H1 (cell line): ENCODE data around the gene ACTBL2. TPM values are rescaled to one million over a fixed set of nuclear protein-coding genes. Genes with fewer than 3 reads are reported as not detected.

Experiments
- CTCF ChIA-PET: fragments of 300-600 bp; sonication (Branson Sonifier 250); formaldehyde crosslinking; loops from one replicate; lab custom pipeline; 2021; ENCODE audit not compliant: partially characterized antibody; lab: Charles Lee
- POLR2A ChIA-PET: fragments of 300-600 bp; sonication (Branson Sonifier 250); formaldehyde crosslinking; loops from one replicate; lab custom pipeline; 2021; ENCODE audit warnings: inconsistent platforms; ENCODE audit not compliant: partially characterized antibody; lab: Charles Lee
- DNase-seq, 2 experiments: peaks; one replicate each; pipeline versions ENCODE4 v3.0.0 to v3.0.0-alpha.2; 2010 to 2022; ENCODE audit warnings: low spot score in 2 of 2, low read depth in 1 of 2, mixed read lengths in 1 of 2
- FAIRE-seq: peaks from 2 replicates; lab custom pipeline; 2011; peaks lifted over from hg19 to GRCh38; lab: Jason Lieb, UNC
- H2AFZ ChIP-seq: 2 replicates; pipeline ENCODE4 v1.8.1; 2012; ENCODE audit warnings: low read length, inconsistent platforms
- H2AK5ac ChIP-seq: 2 replicates; pipeline ENCODE4 v1.6.1; 2013; ENCODE audit warnings: low read depth, low read length
- H2BK120ac ChIP-seq: replicated peaks from 2 replicates; pipeline ENCODE3; 2013; ENCODE audit warnings: low read depth, low read length, inconsistent platforms
- H2BK12ac ChIP-seq: 2 replicates; pipeline ENCODE4 v1.6.1; 2013; ENCODE audit warnings: low read depth, low read length
- H2BK15ac ChIP-seq: 2 replicates; pipeline ENCODE4 v1.6.1; 2013; ENCODE audit warnings: low read length
- H2BK20ac ChIP-seq: 2 replicates; pipeline ENCODE4 v1.6.1; 2013; ENCODE audit warnings: low read length
- H2BK5ac ChIP-seq: 2 replicates; pipeline ENCODE4 v1.6.1; 2013; ENCODE audit warnings: low read depth, low read length
- H3K14ac ChIP-seq: 2 replicates; pipeline ENCODE4 v1.6.1; 2013; ENCODE audit warnings: inconsistent platforms; ENCODE audit not compliant: insufficient read length
- H3K18ac ChIP-seq: 2 replicates; pipeline ENCODE4 v1.6.1; 2013; ENCODE audit warnings: low read length; ENCODE audit errors: extremely low read depth
- H3K23ac ChIP-seq: 2 replicates; pipeline ENCODE4 v1.6.1; 2013; ENCODE audit warnings: inconsistent platforms; ENCODE audit not compliant: insufficient read length
- H3K23me2 ChIP-seq: 2 replicates; pipeline ENCODE4 v1.6.1; 2013; ENCODE audit warnings: low read depth, low read length
- H3K27ac ChIP-seq: 2 replicates; pipeline ENCODE4 v1.6.1; 2011; ENCODE audit warnings: low read depth, low read length, inconsistent platforms
- H3K27me3 ChIP-seq, 4 experiments: replicated peaks in 1 of 4; 1 replicate in 1 of 4; 2 replicates in 3 of 4; pipeline versions ENCODE4 v1.6.1 to v1.8.1; 2011 to 2013; ENCODE audit warnings: low read length in 3 of 4, mild to moderate bottlenecking in 3 of 4, inconsistent platforms in 2 of 4, mixed read lengths in 2 of 4, moderate library complexity in 1 of 4; ENCODE audit not compliant: control insufficient read depth in 3 of 4, insufficient read depth in 3 of 4; ENCODE audit errors: extremely low read depth in 1 of 4
- H3K36me3 ChIP-seq, 4 experiments: 2 replicates each; pipeline versions ENCODE4 v1.6.1 to v1.8.1; 2011 to 2013; ENCODE audit warnings: mild to moderate bottlenecking in 4 of 4, low read length in 3 of 4, moderate library complexity in 2 of 4, control low read depth in 1 of 4, inconsistent platforms in 1 of 4; ENCODE audit not compliant: insufficient read depth in 4 of 4, control insufficient read depth in 2 of 4
- H3K4ac ChIP-seq: replicated peaks from 2 replicates; pipeline ENCODE3; 2013; ENCODE audit warnings: low read length, low read depth, mixed read lengths, inconsistent platforms; ENCODE audit not compliant: insufficient read length
- H3K4me1 ChIP-seq, 4 experiments: replicated peaks in 1 of 4; 1 replicate in 1 of 4; 2 replicates in 3 of 4; pipeline versions ENCODE4 v1.6.1 to v1.8.1; 2011 to 2013; ENCODE audit warnings: low read length in 3 of 4, inconsistent platforms in 2 of 4, mixed read lengths in 1 of 4; ENCODE audit not compliant: insufficient read depth in 4 of 4, control insufficient read depth in 3 of 4
- H3K4me2 ChIP-seq, 2 experiments: 2 replicates each; pipeline versions ENCODE4 v1.6.1 to v1.8.1; 2011 to 2013; ENCODE audit warnings: low read depth in 2 of 2, low read length in 2 of 2, control low read depth in 1 of 2, inconsistent platforms in 1 of 2, mild to moderate bottlenecking in 1 of 2; ENCODE audit not compliant: insufficient read depth in 1 of 2
- H3K4me3 ChIP-seq, 4 experiments: fragments of 200-600, 300-600 bp in 1 of 4; sonication (generic), shearing (Covaris generic), sonication (Bioruptor Twin) in 1 of 4; 2 replicates each; pipeline versions ENCODE4 v1.5.1 to v1.8.1; 2011 to 2016; ENCODE audit warnings: low read length in 4 of 4, low read depth in 3 of 4, control low read depth in 2 of 4, inconsistent platforms in 2 of 4, mild to moderate bottlenecking in 2 of 4, mixed read lengths in 1 of 4, moderate library complexity in 1 of 4; ENCODE audit not compliant: insufficient read depth in 2 of 4; ENCODE audit errors: extremely low read depth in 1 of 4
- H3K56ac ChIP-seq: replicated peaks from 2 replicates; pipeline ENCODE3; 2013; ENCODE audit warnings: low read depth, mild to moderate bottlenecking, mixed read lengths, low read length, inconsistent platforms; ENCODE audit not compliant: insufficient read length
- H3K79me1 ChIP-seq: 2 replicates; pipeline ENCODE4 v1.6.1; 2013; ENCODE audit warnings: low read depth, low read length, control low read depth
- H3K79me2 ChIP-seq, 2 experiments: 2 replicates each; pipeline versions ENCODE4 v1.6.1 to v1.8.1; 2012 to 2013; ENCODE audit warnings: low read length in 2 of 2, mild to moderate bottlenecking in 2 of 2, inconsistent platforms in 1 of 2; ENCODE audit not compliant: insufficient read depth in 2 of 2, control insufficient read depth in 1 of 2
- H3K9ac ChIP-seq, 4 experiments: replicated peaks in 1 of 4; 1 replicate in 1 of 4; 2 replicates in 3 of 4; pipeline versions ENCODE4 v1.6.1 to v1.8.1; 2011 to 2013; ENCODE audit warnings: low read depth in 3 of 4, low read length in 3 of 4, control low read depth in 2 of 4, mild to moderate bottlenecking in 2 of 4, moderate library complexity in 2 of 4, inconsistent platforms in 1 of 4; ENCODE audit errors: extremely low read depth in 1 of 4
- H3K9me3 ChIP-seq, 2 experiments: 2 replicates each; pipeline versions ENCODE4 v1.6.1 to v1.8.1; 2012 to 2013; ENCODE audit warnings: mild to moderate bottlenecking in 2 of 2, moderate library complexity in 2 of 2, control low read depth in 1 of 2, inconsistent platforms in 1 of 2, low read depth in 1 of 2, low read length in 1 of 2, mixed read lengths in 1 of 2; ENCODE audit not compliant: insufficient read depth in 2 of 2
- H4K20me1 ChIP-seq, 2 experiments: replicated peaks in 1 of 2; 2 replicates each; pipeline versions ENCODE3 to v1.8.1; 2011 to 2013; ENCODE audit warnings: inconsistent platforms in 2 of 2, low read length in 2 of 2, mild to moderate bottlenecking in 1 of 2; ENCODE audit not compliant: insufficient read depth in 2 of 2, control insufficient read depth in 1 of 2
- H4K5ac ChIP-seq: 2 replicates; pipeline ENCODE4 v1.6.1; 2013; ENCODE audit warnings: low read length, low read depth, mixed read lengths, inconsistent platforms; ENCODE audit not compliant: insufficient read length
- H4K8ac ChIP-seq: 2 replicates; pipeline ENCODE4 v1.8.0; 2013; ENCODE audit warnings: mild to moderate bottlenecking, moderate library complexity, low read length, inconsistent platforms; ENCODE audit not compliant: insufficient read depth; ENCODE audit errors: extremely low read depth
- H4K91ac ChIP-seq: replicated peaks from 2 replicates; pipeline ENCODE3; 2013; ENCODE audit warnings: low read length, mixed read lengths, inconsistent platforms; ENCODE audit not compliant: insufficient read length
- BCL11A ChIP-seq, 2 experiments: IDR thresholded peaks; one replicate each; pipeline ENCODE4 v1.6.1; 2011; ENCODE audit warnings: low read depth in 2 of 2, low read length in 2 of 2, mild to moderate bottlenecking in 2 of 2
- CREB1 ChIP-seq: IDR thresholded peaks from 2 replicates; pipeline ENCODE4 v1.6.1; 2012; ENCODE audit warnings: inconsistent platforms
- KDM1A ChIP-seq: fragments of 200-600, 300-600 bp; sonication (generic); IDR thresholded peaks from 2 replicates; pipeline ENCODE4 v1.7.1; 2016; ENCODE audit warnings: mild to moderate bottlenecking, low read length, borderline replicate concordance
- POLR2A ChIP-seq, 2 experiments: IDR thresholded peaks; 1 replicate in 1 of 2; 2 replicates in 1 of 2; pipeline ENCODE4 v1.6.1; 2011; ENCODE audit warnings: low read depth in 2 of 2, low read length in 2 of 2, mild to moderate bottlenecking in 2 of 2; ENCODE audit errors: control extremely low read depth in 1 of 2
- POLR2AphosphoS5 ChIP-seq: IDR thresholded peaks from 2 replicates; pipeline ENCODE4 v1.6.1; 2011; ENCODE audit warnings: low read depth, low read length
- RFX5 ChIP-seq: IDR thresholded peaks from 2 replicates; pipeline ENCODE4 v1.6.1; 2011; ENCODE audit warnings: low read depth, low read length, improper control_type of control experiment, borderline replicate concordance
- RNF2 ChIP-seq: fragments of 200-900, 300-1000 bp; sonication (generic); IDR thresholded peaks from 2 replicates; pipeline ENCODE4 v1.7.1; 2016; ENCODE audit warnings: borderline replicate concordance, low read depth, mild to moderate bottlenecking, antibody characterized with exemption, low read length; ENCODE audit not compliant: poor library complexity, severe bottlenecking; ENCODE audit errors: missing control alignments
- SP2 ChIP-seq: IDR thresholded peaks from 2 replicates; pipeline ENCODE4 v1.6.1; 2012; ENCODE audit warnings: mild to moderate bottlenecking, low read length, inconsistent platforms
- WGBS, 2 experiments: shearing (Covaris generic) in 1 of 2; methylation state at CpG; one replicate each; pipeline versions ENCODE4 v1.1.6 to v1.1.7; 2013 to 2015; ENCODE audit warnings: low lambda C conversion rate in 2 of 2, mixed read lengths in 2 of 2, inconsistent platforms in 1 of 2, low coverage in 1 of 2, missing lambda C conversion rate in 1 of 2; ENCODE audit not compliant: insufficient replicate concordance in 2 of 2, insufficient coverage in 1 of 2, insufficient read length in 1 of 2; ENCODE audit errors: extremely low coverage in 1 of 2, missing lambda C conversion rate in 1 of 2; 5-methylcytosine and 5-hydroxymethylcytosine counted together
- polyA plus RNA-seq, 7 experiments: library from polyadenylated mRNA; depleted of rRNA in 3 of 7; stranded (reverse) in 5 of 7; unstranded in 2 of 7; fragments of >200 nt in 5 of 7; fragments of 200-250 nt in 2 of 7; gene quantifications; 1 replicate in 5 of 7; 2 replicates in 1 of 7; 4 replicates in 1 of 7; pipeline versions ENCODE4 v1.2.1 to v1.2.3, GENCODE V29; 2011 to 2013; ENCODE audit warnings: missing spikeins in 2 of 7, mixed read lengths in 2 of 7
- total RNA-seq: library from RNA; stranded (reverse); fragmentation: NEBNext Ultra II Directional; extraction: Animal tissue kit (Norgen Biotek cat#: 25700); gene quantifications from 2 replicates; pipeline ENCODE4 v1.2.1, GENCODE V29; 2021
- TF ChIP-seq, protein P1 (sequence below): IDR thresholded peaks from 2 replicates; pipeline ENCODE4 v1.6.1; 2011; ENCODE audit warnings: low read depth, mild to moderate bottlenecking, low read length; ENCODE audit not compliant: insufficient read depth
- TF ChIP-seq, protein P2 (sequence below): IDR thresholded peaks from 2 replicates; pipeline ENCODE4 v1.6.1; 2012; ENCODE audit warnings: inconsistent platforms

ACTBL2 gene
- total and polyA plus RNA-seq, 2 of the 8 experiments (the other 6 are each of a cell fraction or from before 2014, with no cell fraction given) = not detected

DNA sequence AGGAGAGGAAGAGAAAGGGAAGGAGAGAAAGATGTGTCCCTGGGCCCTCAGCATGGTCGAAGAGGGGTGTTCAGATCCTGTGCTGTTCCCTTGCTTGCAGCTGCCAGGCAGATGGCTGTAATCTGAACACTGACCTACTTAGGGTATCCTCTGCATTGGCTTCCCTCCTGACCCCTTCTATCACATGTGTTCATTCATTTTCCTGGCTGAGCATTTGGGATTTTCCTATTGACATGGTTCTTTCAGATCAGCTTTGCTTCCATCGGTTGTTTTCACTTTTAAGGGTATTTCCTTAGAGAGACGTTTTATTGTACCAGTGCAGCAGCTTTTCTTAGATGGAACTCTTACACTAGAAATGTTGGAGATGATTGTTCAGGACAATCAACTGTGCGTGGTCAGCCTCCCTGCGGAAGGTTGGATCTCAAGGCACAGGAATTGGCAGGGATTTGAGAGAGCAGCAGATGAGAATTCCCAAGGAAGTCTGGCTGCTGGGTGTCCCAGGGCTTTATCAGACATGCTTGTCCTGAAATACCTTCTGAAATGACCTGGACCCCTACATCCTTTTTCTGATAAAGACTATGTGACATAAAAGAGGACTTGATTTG, 26.0 kb downstream of the ACTBL2 start:
- H3K79me2 ChIP-seq = no peaks in the 10 kb centered on the region
- no peaks in the 10 kb centered on the region for H3K36me3 ChIP-seq
- no peak overlapping the region for H3K56ac ChIP-seq
- H2BK12ac ChIP-seq = no peak overlapping the region
- H2BK15ac ChIP-seq = no peak overlapping the region
- H3K23ac ChIP-seq = no peak overlapping the region
- no peak overlapping the region for H3K4me3 ChIP-seq
- no peaks in the 10 kb centered on the region for H3K79me1 ChIP-seq
- H3K14ac ChIP-seq = no peak overlapping the region
- no peak overlapping the region for H4K8ac ChIP-seq
- H2BK5ac ChIP-seq = no peak overlapping the region
- WGBS, 2 experiments = 92% methylated on average over 5 of the region's 5 CpGs; no CpG with 5 or more reads in 1 of the 2 experiments
- H4K91ac ChIP-seq = no peak overlapping the region
- no peak for DNase-seq
- H3K27ac ChIP-seq = no peak overlapping the region
- H2AK5ac ChIP-seq = no peak overlapping the region
- H4K20me1 ChIP-seq = no peaks in the 10 kb centered on the region
- ChIA-PET CTCF (interaction anchor here (0.6 to 2.0 kb wide), 7 partner anchors 13 to 157 kb away, joined by 3 to 5 read pairs (median 4); no protein-coding TSS in a partner anchor), POLR2A (no interaction called here)
- no peak for FAIRE-seq
- no peak overlapping the region for H3K9ac ChIP-seq
- H2BK120ac ChIP-seq = no peak overlapping the region
- H3K23me2 ChIP-seq = no peaks in the 10 kb centered on the region
- H3K4me1 ChIP-seq = no peaks in the 10 kb centered on the region
- H2BK20ac ChIP-seq = no peak overlapping the region
- no peak overlapping the region for H4K5ac ChIP-seq
- no peak overlapping the region for H2AFZ ChIP-seq
- no peak for TF ChIP-seq POLR2AphosphoS5
- no peak for TF ChIP-seq RFX5
- TF ChIP-seq RNF2 = no peak
- no peak for TF ChIP-seq POLR2A (IDR thresholded peaks at IDR 0.05; ENCODE audit: control extremely low read depth in 1 of 2, low read depth in 2 of 2, low read length in 2 of 2)
- no peak for TF ChIP-seq SP2
- no peak for TF ChIP-seq KDM1A
- no peak for TF ChIP-seq BCL11A (IDR thresholded peaks at IDR 0.05; ENCODE audit: low read depth in 2 of 2, low read length in 2 of 2)
- TF ChIP-seq, protein P1, sequence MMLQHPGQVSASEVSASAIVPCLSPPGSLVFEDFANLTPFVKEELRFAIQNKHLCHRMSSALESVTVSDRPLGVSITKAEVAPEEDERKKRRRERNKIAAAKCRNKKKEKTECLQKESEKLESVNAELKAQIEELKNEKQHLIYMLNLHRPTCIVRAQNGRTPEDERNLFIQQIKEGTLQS = no peak
- TF ChIP-seq CREB1 = no peak
- TF ChIP-seq, protein P2, sequence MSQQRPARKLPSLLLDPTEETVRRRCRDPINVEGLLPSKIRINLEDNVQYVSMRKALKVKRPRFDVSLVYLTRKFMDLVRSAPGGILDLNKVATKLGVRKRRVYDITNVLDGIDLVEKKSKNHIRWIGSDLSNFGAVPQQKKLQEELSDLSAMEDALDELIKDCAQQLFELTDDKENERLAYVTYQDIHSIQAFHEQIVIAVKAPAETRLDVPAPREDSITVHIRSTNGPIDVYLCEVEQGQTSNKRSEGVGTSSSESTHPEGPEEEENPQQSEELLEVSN = no peak
- no peak overlapping the region; the same call in 1 of the 2 replicates for H3K18ac ChIP-seq
- H3K27me3 ChIP-seq = no peaks in the 10 kb centered on the region
- H3K9me3 ChIP-seq = no peaks in the 10 kb centered on the region
- H3K4ac ChIP-seq = no peak overlapping the region
- H3K4me2 ChIP-seq = no peak overlapping the region
